NCI-H1105 (cell line): ENCODE results near the gene ANK3.

Source experiments
- DNase-seq: peaks from one replicate; lab custom pipeline; 2025; lab: John Stamatoyannopoulos, UW

ANK3 gene

GRCh38 chr10:60031183-60031582 is 358.5 kb downstream of the ANK3 start:
- DNase-seq = no peak

GRCh38 chr10:60029475-60029874 is 360.2 kb downstream of the ANK3 start:
- no peak for DNase-seq

GRCh38 chr10:60028081-60028480 is 361.6 kb downstream of the ANK3 start:
- DNase-seq = no peak

GRCh38 chr10:60025279-60025678 is 364.4 kb downstream of the ANK3 start:
- DNase-seq = no peak

GRCh38 chr10:60024506-60024905 is 365.2 kb downstream of the ANK3 start:
- no peak for DNase-seq

- DNase-seq = no peak
Measured at GRCh38 chr10:60023155-60023877, 366.4 kb downstream of the ANK3 start.

- no peak for DNase-seq
Measured at GRCh38 chr10:60021361-60021760, 368.3 kb downstream of the ANK3 start.

GRCh38 chr10:60016794-60017193 is 372.9 kb downstream of the ANK3 start:
- no peak for DNase-seq

GRCh38 chr10:60009710-60010383 is 379.8 kb downstream of the ANK3 start:
- no peak for DNase-seq

- DNase-seq = no peak
Measured at GRCh38 chr10:60009276-60009675, 380.4 kb downstream of the ANK3 start.

GRCh38 chr10:60008816-60009215 is 380.9 kb downstream of the ANK3 start:
- no peak for DNase-seq

GRCh38 chr10:60006062-60006461 is 383.6 kb downstream of the ANK3 start:
- DNase-seq = no peak

- DNase-seq = peak; percentile 2
Measured at GRCh38 chr10:60003651-60004523, 385.8 kb downstream of the ANK3 start.

- no peak for DNase-seq
Measured at GRCh38 chr10:60000747-60001146, 388.9 kb downstream of the ANK3 start.

GRCh38 chr10:59997827-59998525 is 391.7 kb downstream of the ANK3 start:
- no peak for DNase-seq

- DNase-seq = no peak
Measured at GRCh38 chr10:59995862-59996261, 393.8 kb downstream of the ANK3 start.

GRCh38 chr10:59993931-59994330 is 395.7 kb downstream of the ANK3 start:
- no peak for DNase-seq

- DNase-seq = peak; percentile 63
Measured at GRCh38 chr10:59991661-59992060, 398.0 kb downstream of the ANK3 start.

GRCh38 chr10:59991117-59991516 is 398.6 kb downstream of the ANK3 start:
- peak; percentile 40 for DNase-seq

GRCh38 chr10:59985639-59986038 is 404.0 kb downstream of the ANK3 start:
- no peak for DNase-seq

GRCh38 chr10:59984415-59984814 is 405.3 kb downstream of the ANK3 start:
- no peak for DNase-seq

- DNase-seq = no peak
Measured at GRCh38 chr10:59980356-59980755, 409.3 kb downstream of the ANK3 start.
